H1 (cell line): ENCODE data around the gene GCFC2. TPM values are rescaled to one million over a fixed set of nuclear protein-coding genes. Genes with fewer than 3 reads are reported as not detected.

Source experiments
- CTCF ChIA-PET: fragments of 300-600 bp; sonication (Branson Sonifier 250); formaldehyde crosslinking; loops from one replicate; lab custom pipeline; 2021; ENCODE audit not compliant: partially characterized antibody; lab: Charles Lee
- POLR2A ChIA-PET: fragments of 300-600 bp; sonication (Branson Sonifier 250); formaldehyde crosslinking; loops from one replicate; lab custom pipeline; 2021; ENCODE audit warnings: inconsistent platforms; ENCODE audit not compliant: partially characterized antibody; lab: Charles Lee
- DNase-seq, 2 experiments: peaks; one replicate each; pipeline versions ENCODE4 v3.0.0 to v3.0.0-alpha.2; 2010 to 2022; ENCODE audit warnings: low spot score in 2 of 2, low read depth in 1 of 2, mixed read lengths in 1 of 2
- FAIRE-seq: peaks from 2 replicates; lab custom pipeline; 2011; peaks lifted over from hg19 to GRCh38; lab: Jason Lieb, UNC
- H2AFZ ChIP-seq: 2 replicates; pipeline ENCODE4 v1.8.1; 2012; ENCODE audit warnings: low read length, inconsistent platforms
- H2AK5ac ChIP-seq: 2 replicates; pipeline ENCODE4 v1.6.1; 2013; ENCODE audit warnings: low read depth, low read length
- H2BK120ac ChIP-seq: replicated peaks from 2 replicates; pipeline ENCODE3; 2013; ENCODE audit warnings: low read depth, low read length, inconsistent platforms
- H2BK12ac ChIP-seq: 2 replicates; pipeline ENCODE4 v1.6.1; 2013; ENCODE audit warnings: low read depth, low read length
- H2BK15ac ChIP-seq: 2 replicates; pipeline ENCODE4 v1.6.1; 2013; ENCODE audit warnings: low read length
- H2BK20ac ChIP-seq: 2 replicates; pipeline ENCODE4 v1.6.1; 2013; ENCODE audit warnings: low read length
- H2BK5ac ChIP-seq: 2 replicates; pipeline ENCODE4 v1.6.1; 2013; ENCODE audit warnings: low read depth, low read length
- H3K14ac ChIP-seq: 2 replicates; pipeline ENCODE4 v1.6.1; 2013; ENCODE audit warnings: inconsistent platforms; ENCODE audit not compliant: insufficient read length
- H3K18ac ChIP-seq: 2 replicates; pipeline ENCODE4 v1.6.1; 2013; ENCODE audit warnings: low read length; ENCODE audit errors: extremely low read depth
- H3K23ac ChIP-seq: 2 replicates; pipeline ENCODE4 v1.6.1; 2013; ENCODE audit warnings: inconsistent platforms; ENCODE audit not compliant: insufficient read length
- H3K23me2 ChIP-seq: 2 replicates; pipeline ENCODE4 v1.6.1; 2013; ENCODE audit warnings: low read depth, low read length
- H3K27ac ChIP-seq: 2 replicates; pipeline ENCODE4 v1.6.1; 2011; ENCODE audit warnings: low read depth, low read length, inconsistent platforms
- H3K27me3 ChIP-seq, 4 experiments: replicated peaks in 1 of 4; 1 replicate in 1 of 4; 2 replicates in 3 of 4; pipeline versions ENCODE4 v1.6.1 to v1.8.1; 2011 to 2013; ENCODE audit warnings: low read length in 3 of 4, mild to moderate bottlenecking in 3 of 4, inconsistent platforms in 2 of 4, mixed read lengths in 2 of 4, moderate library complexity in 1 of 4; ENCODE audit not compliant: control insufficient read depth in 3 of 4, insufficient read depth in 3 of 4; ENCODE audit errors: extremely low read depth in 1 of 4
- H3K36me3 ChIP-seq, 4 experiments: 2 replicates each; pipeline versions ENCODE4 v1.6.1 to v1.8.1; 2011 to 2013; ENCODE audit warnings: mild to moderate bottlenecking in 4 of 4, low read length in 3 of 4, moderate library complexity in 2 of 4, control low read depth in 1 of 4, inconsistent platforms in 1 of 4; ENCODE audit not compliant: insufficient read depth in 4 of 4, control insufficient read depth in 2 of 4
- H3K4ac ChIP-seq: replicated peaks from 2 replicates; pipeline ENCODE3; 2013; ENCODE audit warnings: low read length, low read depth, mixed read lengths, inconsistent platforms; ENCODE audit not compliant: insufficient read length
- H3K4me1 ChIP-seq, 4 experiments: replicated peaks in 1 of 4; 1 replicate in 1 of 4; 2 replicates in 3 of 4; pipeline versions ENCODE4 v1.6.1 to v1.8.1; 2011 to 2013; ENCODE audit warnings: low read length in 3 of 4, inconsistent platforms in 2 of 4, mixed read lengths in 1 of 4; ENCODE audit not compliant: insufficient read depth in 4 of 4, control insufficient read depth in 3 of 4
- H3K4me2 ChIP-seq, 2 experiments: 2 replicates each; pipeline versions ENCODE4 v1.6.1 to v1.8.1; 2011 to 2013; ENCODE audit warnings: low read depth in 2 of 2, low read length in 2 of 2, control low read depth in 1 of 2, inconsistent platforms in 1 of 2, mild to moderate bottlenecking in 1 of 2; ENCODE audit not compliant: insufficient read depth in 1 of 2
- H3K4me3 ChIP-seq, 4 experiments: fragments of 200-600, 300-600 bp in 1 of 4; sonication (generic), shearing (Covaris generic), sonication (Bioruptor Twin) in 1 of 4; 2 replicates each; pipeline versions ENCODE4 v1.5.1 to v1.8.1; 2011 to 2016; ENCODE audit warnings: low read length in 4 of 4, low read depth in 3 of 4, control low read depth in 2 of 4, inconsistent platforms in 2 of 4, mild to moderate bottlenecking in 2 of 4, mixed read lengths in 1 of 4, moderate library complexity in 1 of 4; ENCODE audit not compliant: insufficient read depth in 2 of 4; ENCODE audit errors: extremely low read depth in 1 of 4
- H3K56ac ChIP-seq: replicated peaks from 2 replicates; pipeline ENCODE3; 2013; ENCODE audit warnings: low read depth, mild to moderate bottlenecking, mixed read lengths, low read length, inconsistent platforms; ENCODE audit not compliant: insufficient read length
- H3K79me1 ChIP-seq: 2 replicates; pipeline ENCODE4 v1.6.1; 2013; ENCODE audit warnings: low read depth, low read length, control low read depth
- H3K79me2 ChIP-seq, 2 experiments: 2 replicates each; pipeline versions ENCODE4 v1.6.1 to v1.8.1; 2012 to 2013; ENCODE audit warnings: low read length in 2 of 2, mild to moderate bottlenecking in 2 of 2, inconsistent platforms in 1 of 2; ENCODE audit not compliant: insufficient read depth in 2 of 2, control insufficient read depth in 1 of 2
- H3K9ac ChIP-seq, 4 experiments: replicated peaks in 1 of 4; 1 replicate in 1 of 4; 2 replicates in 3 of 4; pipeline versions ENCODE4 v1.6.1 to v1.8.1; 2011 to 2013; ENCODE audit warnings: low read depth in 3 of 4, low read length in 3 of 4, control low read depth in 2 of 4, mild to moderate bottlenecking in 2 of 4, moderate library complexity in 2 of 4, inconsistent platforms in 1 of 4; ENCODE audit errors: extremely low read depth in 1 of 4
- H3K9me3 ChIP-seq, 2 experiments: 2 replicates each; pipeline versions ENCODE4 v1.6.1 to v1.8.1; 2012 to 2013; ENCODE audit warnings: mild to moderate bottlenecking in 2 of 2, moderate library complexity in 2 of 2, control low read depth in 1 of 2, inconsistent platforms in 1 of 2, low read depth in 1 of 2, low read length in 1 of 2, mixed read lengths in 1 of 2; ENCODE audit not compliant: insufficient read depth in 2 of 2
- H4K20me1 ChIP-seq, 2 experiments: replicated peaks in 1 of 2; 2 replicates each; pipeline versions ENCODE3 to v1.8.1; 2011 to 2013; ENCODE audit warnings: inconsistent platforms in 2 of 2, low read length in 2 of 2, mild to moderate bottlenecking in 1 of 2; ENCODE audit not compliant: insufficient read depth in 2 of 2, control insufficient read depth in 1 of 2
- H4K5ac ChIP-seq: 2 replicates; pipeline ENCODE4 v1.6.1; 2013; ENCODE audit warnings: low read length, low read depth, mixed read lengths, inconsistent platforms; ENCODE audit not compliant: insufficient read length
- H4K8ac ChIP-seq: 2 replicates; pipeline ENCODE4 v1.8.0; 2013; ENCODE audit warnings: mild to moderate bottlenecking, moderate library complexity, low read length, inconsistent platforms; ENCODE audit not compliant: insufficient read depth; ENCODE audit errors: extremely low read depth
- H4K91ac ChIP-seq: replicated peaks from 2 replicates; pipeline ENCODE3; 2013; ENCODE audit warnings: low read length, mixed read lengths, inconsistent platforms; ENCODE audit not compliant: insufficient read length
- RAD21 ChIP-seq, 2 experiments: IDR thresholded peaks in 1 of 2; conservative IDR thresholded peaks in 1 of 2; 2 replicates each; pipeline ENCODE4 v1.6.1; 2011; ENCODE audit warnings: low read depth in 2 of 2, low read length in 2 of 2, improper control_type of control experiment in 1 of 2, inconsistent platforms in 1 of 2, mild to moderate bottlenecking in 1 of 2, moderate library complexity in 1 of 2
- WGBS, 2 experiments: shearing (Covaris generic) in 1 of 2; methylation state at CpG; one replicate each; pipeline versions ENCODE4 v1.1.6 to v1.1.7; 2013 to 2015; ENCODE audit warnings: low lambda C conversion rate in 2 of 2, mixed read lengths in 2 of 2, inconsistent platforms in 1 of 2, low coverage in 1 of 2, missing lambda C conversion rate in 1 of 2; ENCODE audit not compliant: insufficient replicate concordance in 2 of 2, insufficient coverage in 1 of 2, insufficient read length in 1 of 2; ENCODE audit errors: extremely low coverage in 1 of 2, missing lambda C conversion rate in 1 of 2; 5-methylcytosine and 5-hydroxymethylcytosine counted together
- polyA plus RNA-seq, 7 experiments: library from polyadenylated mRNA; depleted of rRNA in 3 of 7; stranded (reverse) in 5 of 7; unstranded in 2 of 7; fragments of >200 nt in 5 of 7; fragments of 200-250 nt in 2 of 7; gene quantifications; 1 replicate in 5 of 7; 2 replicates in 1 of 7; 4 replicates in 1 of 7; pipeline versions ENCODE4 v1.2.1 to v1.2.3, GENCODE V29; 2011 to 2013; ENCODE audit warnings: missing spikeins in 2 of 7, mixed read lengths in 2 of 7
- total RNA-seq: library from RNA; stranded (reverse); fragmentation: NEBNext Ultra II Directional; extraction: Animal tissue kit (Norgen Biotek cat#: 25700); gene quantifications from 2 replicates; pipeline ENCODE4 v1.2.1, GENCODE V29; 2021

The GCFC2 gene
- total and polyA plus RNA-seq, 2 of the 8 experiments (the other 6 are each of a cell fraction or from before 2014, with no cell fraction given), result 5.6 to 19.1 TPM

DNA sequence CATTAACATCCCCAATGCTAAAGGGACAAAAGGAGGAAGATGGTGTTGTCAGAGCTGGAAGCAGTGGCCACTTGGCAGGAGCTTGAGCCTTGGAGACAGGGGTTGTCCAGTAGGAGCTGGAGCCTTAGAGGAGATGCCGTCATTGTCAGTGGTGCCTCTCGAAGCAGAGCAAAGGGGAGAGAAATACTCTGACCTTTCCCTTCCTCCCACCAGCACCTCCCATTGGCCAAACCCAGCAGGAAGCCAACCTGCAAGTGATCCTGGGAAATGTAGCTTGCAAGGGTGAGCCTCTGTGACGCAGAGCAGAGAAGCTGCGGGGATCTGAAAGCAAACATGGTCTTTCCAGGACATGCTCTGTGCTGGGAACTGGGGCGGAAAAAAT is 97.9 kb downstream of the GCFC2 start:
- Histone ChIP-seq H2AFZ (no peak overlapping the region), H3K4ac (no peak overlapping the region)
- WGBS, 2 experiments, result 83% methylated on average over 5 of the region's 5 CpGs; no CpG with 5 or more reads in 1 of the 2 experiments
- TF ChIP-seq RAD21 (IDR thresholded peaks at IDR 0.05 in 1 of 2, conservative IDR thresholded peaks at IDR 0.05 in 1 of 2; ENCODE audit: low read depth in 2 of 2, low read length in 2 of 2), result no peak

More for the DNA sequence above, 97.9 kb downstream of the GCFC2 start:
- no peak overlapping the region for H2BK20ac ChIP-seq
- no peak overlapping the region for H3K4me2 ChIP-seq
- no peaks in the 10 kb centered on the region for H3K36me3 ChIP-seq
- H4K5ac ChIP-seq, result no peak overlapping the region
- no peak overlapping the region for H3K14ac ChIP-seq
- H3K9me3 ChIP-seq, result no peaks in the 10 kb centered on the region; a peak in 1 of 4 replicates
- CTCF ChIA-PET, result interaction anchor here (0.6 to 3.1 kb wide), 11 partner anchors 8 to 514 kb away, joined by 3 to 33 read pairs (median 4); no protein-coding TSS in a partner anchor
- no peak overlapping the region for H3K4me3 ChIP-seq
- no peak overlapping the region for H3K9ac ChIP-seq
- no peak overlapping the region for H2BK12ac ChIP-seq
- no peak overlapping the region for H2AK5ac ChIP-seq
- H4K8ac ChIP-seq, result no peak overlapping the region
- no peaks in the 10 kb centered on the region for H4K20me1 ChIP-seq
- H3K79me1 ChIP-seq, result no peaks in the 10 kb centered on the region
- H3K23ac ChIP-seq, result no peak overlapping the region
- H3K27ac ChIP-seq, result no peak overlapping the region
- POLR2A ChIA-PET, result no interaction called here
- H3K56ac ChIP-seq, result no peak overlapping the region
- H3K23me2 ChIP-seq, result peaks cover 7% of the 10 kb centered on the region; the same call in 1 of the 2 replicates
- DNase-seq (no peak), FAIRE-seq (no peak)
- H3K79me2 ChIP-seq, result no peaks in the 10 kb centered on the region
- H4K91ac ChIP-seq, result no peak overlapping the region
- H2BK5ac ChIP-seq, result no peak overlapping the region
- no peaks in the 10 kb centered on the region for H3K27me3 ChIP-seq
- no peak overlapping the region for H3K18ac ChIP-seq
- H3K4me1 ChIP-seq, result peaks cover 0 to 4% (median 2%) of the 10 kb centered on the region in 4 experiments; a peak in 4 of 7 replicates
- no peak overlapping the region for H2BK15ac ChIP-seq
- H2BK120ac ChIP-seq, result no peak overlapping the region
